Measurements from ENCODE around the gene LRRFIP1.

GRCh38 chr2:237749961-237750360 lies 122.6 kb downstream of the LRRFIP1 start:
- TF ChIP-seq POLR2A (IDR thresholded peaks at IDR 0.05; ENCODE audit: low read length) = no peak
- TF ChIP-seq GATA1 (IDR thresholded peaks at IDR 0.05; ENCODE audit: low read depth, low read length) = no peak
